GM21786 (cell line): ENCODE results near the gene CRYAA.
"Not testable (repeated sequence)": the region's sequence is repeated elsewhere in the genome, so short reads cannot be mapped to it uniquely, and the experiment has no call there.

Experiments
- ATAC-seq: cut with Tn5 transposase; IDR thresholded peaks from one replicate; pipeline ENCODE4 v1.9.1; 2021; ENCODE audit not compliant: unreplicated experiment

Gene CRYAA

DNA sequence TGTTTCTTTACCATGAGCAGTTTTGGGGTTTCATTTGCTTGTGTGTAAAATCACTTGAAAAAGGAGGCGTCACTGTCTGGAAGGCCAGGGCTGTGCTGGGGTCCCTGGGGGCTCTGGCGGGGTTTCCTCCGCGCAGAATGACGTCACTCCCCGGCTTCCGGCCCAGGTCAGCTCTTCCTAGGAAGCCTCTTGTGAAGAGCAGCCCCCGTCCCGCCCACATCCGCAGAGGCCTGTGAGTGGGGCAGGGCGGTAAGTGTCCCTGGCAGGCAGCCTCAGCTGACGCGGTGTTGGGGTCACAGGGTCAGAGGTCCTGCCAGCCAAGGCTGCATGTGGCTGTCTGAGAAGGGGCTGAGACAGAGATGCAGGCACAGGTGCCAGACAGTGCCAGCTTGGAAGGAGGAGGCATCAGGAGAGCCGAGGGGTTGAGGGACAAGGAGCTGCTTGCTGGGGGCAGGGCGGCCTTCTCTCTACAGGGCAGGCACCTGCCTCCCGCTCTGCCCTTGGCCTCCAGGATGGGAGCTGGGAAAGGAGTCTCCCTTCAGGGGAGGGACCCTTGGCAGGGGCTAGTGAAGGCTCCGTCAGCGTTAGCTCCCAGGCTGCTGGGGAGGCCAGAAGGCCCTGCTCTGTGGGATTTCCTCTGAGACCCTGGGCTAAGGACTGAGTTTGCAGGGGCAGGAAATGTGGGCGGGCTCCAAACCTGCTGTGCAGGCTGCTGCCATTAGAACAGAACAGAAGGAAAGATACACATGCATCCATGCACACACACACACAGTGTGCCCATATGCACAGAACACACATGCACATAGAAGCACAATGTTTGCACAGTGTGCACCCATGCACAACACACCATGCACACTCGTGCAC lies 8.5 kb downstream of the CRYAA start:
- ATAC-seq, result not testable (repeated sequence)

- ATAC-seq, result not testable (repeated sequence)
Observed at GRCh38 chr21:43178175-43178826, 9.5 kb downstream of the CRYAA start.

DNA sequence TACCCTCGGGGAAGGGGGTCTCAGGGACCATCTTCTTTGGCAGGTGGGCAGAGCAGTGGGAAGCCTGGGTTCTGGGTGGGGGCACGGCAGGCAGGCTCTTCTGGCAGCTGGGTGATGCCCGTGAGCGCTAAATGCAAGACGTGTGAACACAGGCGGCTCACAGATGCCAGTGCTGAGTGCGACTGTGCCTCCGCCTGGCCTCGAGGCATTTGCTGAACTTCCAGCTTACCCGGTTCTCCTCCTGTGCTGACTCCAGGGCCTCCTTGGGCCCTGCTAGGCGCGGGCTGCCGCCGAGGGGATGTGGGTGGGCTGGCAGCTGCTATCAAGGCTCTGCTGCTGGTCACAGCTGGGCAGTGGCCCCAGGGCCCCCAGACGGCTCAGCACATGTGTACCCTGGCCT lies 12.2 kb downstream of the CRYAA start:
- ATAC-seq, result not testable (repeated sequence)

DNA sequence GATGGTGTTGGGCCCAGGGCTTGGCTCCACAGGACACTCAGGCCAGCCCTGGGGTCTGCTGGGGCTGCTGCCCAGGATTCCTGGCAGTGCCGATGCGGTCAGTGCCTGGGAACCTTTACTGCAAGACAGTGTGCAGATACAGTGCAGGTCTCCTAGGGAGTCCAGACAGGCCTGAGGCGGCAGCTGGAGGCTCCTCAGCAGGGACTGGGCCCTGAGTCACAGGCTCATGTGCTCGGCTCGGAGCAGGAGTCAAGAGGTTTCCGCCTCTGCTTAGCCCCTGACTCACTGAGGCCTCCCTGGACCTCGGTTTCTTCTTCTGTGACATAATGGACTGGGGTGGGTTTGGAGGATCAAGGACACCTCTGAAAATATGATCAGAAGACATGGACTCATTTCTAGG lies 18.5 kb downstream of the CRYAA start:
- ATAC-seq, result not testable (repeated sequence)

DNA sequence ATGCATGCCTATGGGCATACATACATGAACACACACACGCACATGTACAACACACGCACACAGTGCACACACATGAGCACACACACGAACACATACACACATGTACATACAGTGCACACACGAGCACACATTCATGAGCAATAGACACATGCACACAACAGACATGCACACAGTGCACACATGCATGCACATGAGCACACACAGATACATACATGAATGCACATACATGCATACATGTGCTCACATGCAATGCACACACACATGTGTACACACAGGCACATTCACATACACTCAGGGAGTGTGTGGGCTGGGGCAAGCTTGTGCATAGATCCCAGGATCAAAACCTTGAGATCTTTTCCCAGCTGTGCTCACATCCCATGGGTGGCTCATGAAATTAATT lies 18.9 kb downstream of the CRYAA start:
- ATAC-seq, result no peak

GRCh38 chr21:43188181-43188580 lies 19.4 kb downstream of the CRYAA start:
- no peak for ATAC-seq

DNA sequence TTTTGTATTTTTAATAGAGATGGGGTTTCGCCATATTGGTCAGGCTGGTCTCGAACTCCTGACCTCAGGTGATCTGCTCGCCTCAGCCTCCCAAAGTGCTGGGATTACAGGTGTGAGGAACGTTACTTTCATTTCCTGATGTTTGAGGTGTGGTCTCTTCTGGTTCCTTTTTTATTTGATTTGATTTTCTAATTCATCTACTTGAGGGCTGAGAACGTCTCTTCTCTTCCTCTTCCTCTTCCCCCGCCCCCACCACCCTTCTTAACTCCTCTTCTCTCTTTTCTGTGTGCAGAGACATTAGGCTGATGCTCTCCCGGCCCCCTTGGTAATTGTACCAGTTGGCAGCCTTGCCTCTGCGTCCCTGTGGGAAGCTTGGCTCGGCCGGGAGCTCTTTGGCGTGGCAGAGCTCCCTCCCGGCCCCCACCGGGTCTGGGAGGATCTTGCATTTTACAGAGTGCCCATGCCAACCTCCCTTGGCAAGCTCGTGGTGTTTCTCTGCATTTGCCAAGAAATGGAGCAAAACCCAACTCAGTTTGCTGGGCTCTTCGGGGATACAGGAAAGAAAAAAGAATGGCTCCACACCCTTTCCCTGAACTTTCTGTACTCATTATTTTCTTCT lies 19.9 kb downstream of the CRYAA start:
- ATAC-seq, result no peak

DNA sequence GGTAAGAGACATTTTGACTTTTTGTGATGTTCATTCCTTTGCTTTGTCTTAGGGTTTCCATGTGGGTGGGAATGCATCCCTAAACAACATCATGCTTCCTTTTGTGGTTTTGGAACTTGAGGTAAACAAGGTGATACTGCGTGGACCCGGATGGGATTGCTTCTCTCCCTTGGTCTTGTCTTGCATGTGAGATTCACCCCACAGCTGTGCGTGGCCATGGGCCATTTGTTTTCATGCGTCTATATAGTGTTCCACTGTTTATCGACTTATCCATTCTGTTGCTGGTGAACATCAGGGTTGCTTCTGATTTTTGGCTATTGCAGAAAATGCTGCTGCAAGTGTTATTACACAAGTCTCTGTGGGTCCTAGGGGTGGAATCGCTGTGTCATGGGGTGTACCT lies 21.1 kb downstream of the CRYAA start:
- no peak for ATAC-seq

DNA sequence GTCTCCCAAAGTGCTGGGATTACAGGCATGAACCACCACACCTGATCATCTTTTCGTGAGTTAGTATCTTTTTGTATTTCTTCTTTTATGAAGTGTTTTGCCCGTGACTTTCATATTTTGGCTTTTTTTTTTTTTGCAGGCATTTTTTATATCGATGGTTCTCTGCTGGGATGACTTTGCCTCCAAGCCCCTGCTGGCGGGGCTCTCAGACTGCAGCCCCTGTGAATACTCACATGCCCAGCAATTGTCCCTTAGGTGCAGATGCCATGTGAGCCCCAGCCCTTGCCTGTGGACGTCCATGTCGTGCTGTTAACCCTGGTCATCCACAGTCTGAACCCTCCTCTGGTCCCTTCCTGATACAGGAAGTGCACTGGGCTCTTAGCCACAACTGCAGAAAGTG lies 21.7 kb downstream of the CRYAA start:
- no peak for ATAC-seq

DNA sequence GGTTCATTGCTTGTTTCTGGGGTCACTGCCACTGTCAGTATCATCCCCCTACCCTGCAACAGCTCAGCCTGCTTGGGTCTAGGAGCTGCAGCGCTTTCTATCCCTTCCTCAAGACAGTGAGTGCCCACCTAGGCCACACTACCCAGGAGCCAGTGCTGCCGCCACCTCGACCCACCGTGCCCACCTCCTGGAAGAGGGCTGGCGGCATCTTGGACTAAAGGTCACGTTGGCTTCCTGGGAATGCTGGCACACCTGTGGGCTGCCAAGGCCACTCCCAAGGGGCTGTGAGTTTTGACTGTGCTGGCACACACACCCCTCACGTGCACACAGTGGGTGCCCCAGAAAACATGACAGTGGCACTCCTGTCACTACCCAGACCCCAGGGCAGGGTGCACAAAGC lies 22.1 kb downstream of the CRYAA start:
- ATAC-seq, result no peak

DNA sequence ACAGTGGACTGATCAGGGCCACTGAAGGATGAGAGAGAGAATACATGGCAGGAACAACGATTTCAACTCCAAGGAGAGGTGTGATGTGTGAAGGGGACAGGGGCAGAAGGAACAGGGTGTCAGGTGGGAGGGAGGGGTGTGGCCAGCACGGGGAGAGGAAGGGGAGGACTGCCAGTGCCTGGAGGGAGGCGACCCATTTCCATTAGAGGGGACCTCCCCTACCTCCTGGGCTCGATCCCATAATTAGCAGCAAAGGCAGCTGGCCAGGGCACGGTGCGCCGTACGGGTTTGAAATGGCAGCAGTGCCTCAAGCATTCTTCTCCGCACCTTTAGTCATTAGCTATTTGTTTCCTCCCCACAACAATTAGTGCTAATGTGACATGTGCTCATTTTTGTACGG lies 22.7 kb downstream of the CRYAA start:
- ATAC-seq, result no peak

- ATAC-seq, result no peak
Observed at GRCh38 chr21:43191971-43192370, 23.2 kb downstream of the CRYAA start.

GRCh38 chr21:43192501-43193081 lies 23.8 kb downstream of the CRYAA start:
- no peak for ATAC-seq

DNA sequence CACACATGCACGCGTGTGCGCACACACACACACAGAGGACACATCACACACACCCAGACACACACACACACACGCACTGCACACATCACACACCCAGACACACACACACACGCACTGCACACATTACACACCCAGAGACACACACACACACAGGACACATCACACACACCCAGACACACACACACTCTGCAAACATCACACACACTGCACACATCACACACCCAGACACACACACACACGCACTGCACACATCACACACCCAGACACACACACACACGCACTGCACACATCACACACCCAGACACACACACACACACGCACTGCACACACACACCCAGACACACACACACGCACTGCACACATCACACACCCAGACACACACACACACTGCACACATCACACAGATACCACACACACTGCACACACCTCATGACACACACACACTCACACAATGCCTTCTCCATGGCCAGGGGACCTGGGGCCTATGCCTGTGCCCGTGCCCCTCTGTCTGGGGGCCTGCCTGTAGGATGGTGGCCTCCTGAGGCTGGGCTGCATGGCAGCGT lies 24.4 kb downstream of the CRYAA start:
- ATAC-seq, result no peak

GRCh38 chr21:43193651-43194302 lies 25.0 kb downstream of the CRYAA start:
- no peak for ATAC-seq

- no peak for ATAC-seq
Observed at GRCh38 chr21:43194303-43195120, 25.7 kb downstream of the CRYAA start.

DNA sequence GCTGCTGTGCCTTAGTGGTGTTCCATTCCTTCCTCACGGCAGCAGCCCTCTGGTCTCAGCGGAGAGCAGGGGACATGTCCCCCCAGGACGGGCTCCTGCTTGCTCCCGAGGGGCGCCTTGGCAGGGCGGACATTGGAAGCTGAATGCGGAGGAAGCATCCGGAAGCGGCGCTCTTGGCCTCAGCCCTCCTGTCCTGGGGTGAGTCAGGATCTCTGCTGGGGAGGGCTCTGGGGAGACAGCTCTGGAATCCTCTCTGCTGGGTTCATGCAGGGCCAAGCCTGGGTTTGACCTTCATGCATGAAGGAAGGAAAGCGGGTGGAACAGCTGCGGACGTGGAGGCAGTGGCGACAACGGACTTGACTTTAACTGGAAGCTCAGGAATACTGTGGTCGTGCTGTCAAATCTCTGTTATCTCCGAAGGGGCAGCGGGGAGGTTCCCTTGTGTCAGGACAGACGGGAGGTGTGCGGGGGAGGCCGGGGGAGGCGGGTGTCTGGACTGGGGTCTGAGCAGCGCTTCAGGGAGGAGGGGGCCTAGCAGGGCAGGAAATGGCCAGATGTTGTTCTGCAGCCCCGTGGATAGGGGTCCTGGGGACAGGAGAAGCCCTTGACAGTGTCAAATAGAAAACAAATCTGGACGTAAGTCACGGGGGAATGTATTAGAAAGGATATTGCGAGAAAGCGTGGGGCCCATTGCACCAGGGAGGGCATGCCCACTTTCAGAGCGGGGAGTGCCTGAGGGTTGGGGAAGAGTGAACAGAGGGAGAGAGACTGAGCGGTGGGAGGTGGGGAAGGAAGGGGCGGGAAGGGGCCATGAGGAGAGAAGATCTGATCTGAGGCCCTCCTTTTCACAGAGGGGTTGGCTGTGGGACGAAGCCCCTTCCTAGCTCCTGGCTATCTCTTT lies 26.6 kb downstream of the CRYAA start:
- ATAC-seq, result no peak

- no peak for ATAC-seq
Observed at GRCh38 chr21:43196826-43197225, 28.0 kb downstream of the CRYAA start.

DNA sequence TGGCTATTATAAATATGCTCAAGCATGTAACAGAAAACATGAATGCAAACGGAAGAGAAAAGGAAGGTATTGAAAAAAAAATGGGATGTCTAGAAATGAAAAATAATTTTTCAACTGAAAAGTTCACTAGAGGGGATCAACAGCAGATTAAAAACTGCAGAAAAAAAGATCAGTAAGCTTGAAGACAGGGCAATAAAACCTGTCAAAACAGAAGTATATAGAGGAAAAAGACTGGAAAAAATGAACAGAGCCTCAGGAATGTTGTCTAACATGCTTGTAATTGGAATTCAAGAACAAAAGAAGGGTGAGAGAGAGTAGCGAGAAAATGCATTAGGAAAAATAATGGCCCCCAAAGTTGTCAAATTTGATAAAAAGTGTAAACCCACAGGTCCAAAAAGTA lies 29.6 kb downstream of the CRYAA start:
- ATAC-seq, result no peak
